ENCODE results near the gene FKBP1B.
"Not testable (repeated sequence)": the region's sequence is repeated elsewhere in the genome, so short reads cannot be mapped to it uniquely, and the experiment has no call there.

Gene FKBP1B

DNA sequence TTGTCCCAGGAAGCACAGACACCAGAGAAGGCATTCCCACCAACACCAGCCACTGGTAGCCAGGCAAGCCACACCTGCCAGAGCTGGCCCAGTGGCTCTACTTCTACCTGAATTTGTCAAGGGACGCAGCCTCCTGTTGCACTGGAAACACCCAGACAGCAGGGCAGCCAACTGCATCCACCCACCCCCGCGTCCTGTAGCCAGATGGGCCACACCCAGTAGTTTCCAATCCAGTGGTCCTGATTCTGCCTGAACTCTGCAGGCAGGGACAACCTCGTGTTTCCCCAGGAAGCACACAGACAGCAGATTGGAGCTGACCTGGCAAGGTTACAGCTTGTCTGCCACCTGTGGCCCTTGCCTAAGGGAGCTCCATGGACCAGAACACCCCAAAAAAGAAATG is 55.4 kb downstream of the FKBP1B start:
- DNase-seq: no peak

DNA sequence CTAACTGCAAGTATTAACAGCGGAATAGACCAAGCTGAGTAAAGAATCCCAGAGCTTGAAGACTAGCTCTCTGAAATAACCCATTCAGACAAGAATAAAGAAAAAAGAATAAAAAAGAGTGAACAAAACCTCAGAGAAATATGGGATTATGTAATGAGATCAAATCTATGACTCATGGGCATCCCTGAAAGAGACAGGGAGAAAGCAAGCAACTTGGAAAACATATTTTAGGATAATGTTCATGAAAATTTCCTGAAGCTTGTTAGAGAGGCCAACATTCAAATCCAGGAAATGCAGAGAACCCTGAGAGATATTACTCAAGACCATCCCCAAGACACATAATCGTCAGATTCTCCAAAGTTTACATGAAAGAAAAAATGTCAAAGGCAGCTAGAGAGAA is 56.3 kb downstream of the FKBP1B start:
- no peak for DNase-seq

DNA sequence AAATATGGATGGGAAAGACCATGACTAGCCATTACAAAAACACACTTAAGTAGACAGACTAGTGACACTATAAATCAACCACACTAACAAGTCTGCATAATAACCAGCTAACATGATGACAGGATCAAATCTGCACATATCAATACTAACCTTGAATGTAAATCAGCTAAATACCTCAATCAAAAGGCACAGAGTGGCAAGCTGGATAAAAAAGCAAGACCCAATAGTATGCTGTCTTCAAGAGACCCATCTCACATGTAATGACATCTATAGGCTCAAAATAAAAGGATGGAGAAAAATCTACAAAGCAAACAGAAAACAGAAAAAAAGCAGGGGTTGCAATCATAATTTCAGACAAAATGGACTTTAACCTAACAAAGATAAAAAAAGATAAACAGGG is 57.2 kb downstream of the FKBP1B start:
- DNase-seq: no peak

DNA sequence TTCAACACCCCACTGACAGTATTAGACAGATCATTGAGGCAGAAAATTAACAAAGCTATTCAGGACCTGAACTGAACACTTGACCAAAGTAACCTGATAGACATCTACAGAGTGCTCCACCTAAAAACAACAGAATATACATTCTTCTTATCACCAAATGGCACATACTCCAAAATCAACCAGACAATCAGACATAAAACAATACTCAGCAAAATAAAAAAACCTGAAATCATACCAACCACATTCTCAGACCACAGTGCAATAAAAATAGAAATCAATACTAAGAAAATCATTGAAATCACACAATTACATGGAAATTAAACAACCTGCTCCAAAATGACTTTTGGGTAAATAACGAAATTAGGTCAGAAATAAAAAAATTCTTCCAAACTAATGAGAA is 57.8 kb downstream of the FKBP1B start:
- DNase-seq: no peak

DNA sequence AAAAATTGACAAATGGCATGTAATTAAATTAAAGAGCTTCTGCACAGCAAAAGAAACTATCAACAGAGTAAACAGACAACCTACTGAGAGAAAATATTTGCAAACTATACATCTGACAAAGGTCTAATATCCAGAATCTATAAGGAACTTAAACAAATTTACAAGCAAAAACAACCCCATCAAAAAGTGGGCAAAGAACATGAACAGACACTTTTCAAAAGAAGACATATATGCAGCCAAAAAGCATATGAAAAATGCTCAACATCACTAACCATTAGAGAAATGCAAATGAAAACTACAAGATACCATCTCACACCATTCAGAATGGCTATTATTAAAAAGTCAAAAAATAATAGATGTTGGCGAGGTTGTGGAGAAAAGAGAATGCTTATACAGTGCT is 59.9 kb downstream of the FKBP1B start:
- DNase-seq: not testable (repeated sequence)

DNA sequence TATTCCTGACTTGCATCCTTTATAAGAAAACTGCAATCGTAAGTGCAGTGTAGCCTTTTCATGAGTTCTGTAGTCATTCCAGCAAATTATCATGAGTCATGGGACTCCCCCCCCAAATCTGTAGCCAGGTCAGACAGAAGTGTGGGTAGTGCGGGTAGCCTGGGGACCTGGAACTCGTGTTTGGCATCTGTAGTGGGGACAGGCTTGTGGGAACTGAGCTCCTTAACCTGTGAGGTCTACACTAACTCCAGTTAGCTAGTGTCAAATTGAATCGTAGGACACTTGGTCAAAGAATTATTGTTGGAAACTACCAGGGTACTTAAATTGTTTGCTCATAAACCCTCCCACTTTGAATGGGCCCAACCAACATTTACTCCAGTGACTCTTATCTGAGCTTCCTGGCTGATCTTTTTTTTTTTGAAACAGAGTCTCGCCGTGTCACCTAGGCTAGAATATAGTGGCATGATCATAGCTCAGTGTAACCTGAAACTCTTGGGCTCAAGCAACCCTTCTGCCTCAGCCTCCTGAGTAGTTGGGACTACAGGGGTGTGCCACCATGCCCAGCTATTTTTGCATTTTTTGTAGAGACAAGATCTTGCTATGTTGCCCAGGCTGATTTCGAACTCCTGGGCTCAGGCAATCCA is 61.2 kb downstream of the FKBP1B start:
- DNase-seq: no peak

DNA sequence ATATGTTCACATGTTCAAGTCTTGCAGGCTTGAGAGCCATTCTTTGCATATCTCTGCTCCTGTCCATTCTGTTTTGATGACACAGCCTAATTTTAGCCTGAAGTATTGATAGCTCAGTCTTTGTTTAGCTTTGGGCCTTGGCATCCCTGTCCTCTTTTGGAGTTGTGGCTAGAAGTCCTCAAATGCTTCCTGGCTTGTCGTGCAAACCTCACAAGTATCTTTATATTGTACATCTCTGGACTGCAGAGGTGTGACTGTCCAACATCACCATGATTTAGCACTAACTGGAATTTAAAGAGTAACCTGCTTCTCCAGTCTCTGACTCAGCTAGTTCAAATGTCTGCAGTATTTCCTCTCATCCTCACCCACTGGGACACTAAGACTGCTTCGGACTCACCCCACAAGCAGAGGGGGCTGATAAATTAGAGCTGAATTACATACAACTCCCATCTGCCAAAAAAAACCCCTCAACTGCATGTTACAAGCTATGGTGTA is 61.9 kb downstream of the FKBP1B start:
- DNase-seq: no peak
